Stimulated activated CD4-positive, alpha-beta T cell treated with anti-CD3 and anti-CD28 coated beads, Interleukin-1b, Interleukin-23, amount 100 ng/mL, for 4 hours (primary cell): Measurements from ENCODE around the gene C5orf24.

ENCODE experiments used
- DNase-seq, 2 donors: peaks; one replicate each; pipeline ENCODE4 v3.0.0-alpha.2; 2020; ENCODE audit warnings: low read depth in 2 of 2

The C5orf24 gene

DNA sequence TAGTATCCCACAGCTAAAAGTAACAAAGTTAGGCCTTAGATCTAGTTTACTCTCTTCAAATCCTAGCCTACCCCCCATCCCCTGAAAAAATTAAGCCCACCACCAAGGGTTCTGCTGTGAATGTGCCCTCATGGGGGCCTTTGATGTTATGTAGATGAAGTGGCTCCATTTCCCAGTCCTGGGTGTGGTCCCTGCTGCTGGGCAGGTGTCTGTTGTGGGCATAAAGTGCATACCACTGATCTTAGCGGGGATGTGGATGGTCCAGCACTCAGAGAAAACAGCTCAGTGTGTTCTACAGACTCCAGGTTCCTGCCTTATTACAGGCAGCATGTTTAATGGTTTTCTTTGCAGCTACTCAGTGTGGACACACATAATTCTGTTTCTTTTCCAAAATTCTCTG lies 61.0 kb downstream of the C5orf24 start:
- DNase-seq = no peak
